A204.1 (cell line): ENCODE results near the gene OR10D3.
"Not testable (repeated sequence)": the region's sequence is repeated elsewhere in the genome, so short reads cannot be mapped to it uniquely, and the experiment has no call there.

Experiments used
- FAIRE-seq: peaks from 2 replicates; lab custom pipeline; 2012; peaks lifted over from hg19 to GRCh38; lab: Jason Lieb, UNC

Gene OR10D3

GRCh38 chr11:124195189-124195734 lies 12.1 kb downstream of the OR10D3 start:
- FAIRE-seq = no peak

GRCh38 chr11:124197999-124198398 lies 14.9 kb downstream of the OR10D3 start:
- FAIRE-seq = no peak

- no peak for FAIRE-seq
Observed at GRCh38 chr11:124198897-124199296, 15.8 kb downstream of the OR10D3 start.

- FAIRE-seq = no peak
Observed at GRCh38 chr11:124199702-124200101, 16.6 kb downstream of the OR10D3 start.

- FAIRE-seq = no peak
Observed at GRCh38 chr11:124200671-124201070, 17.5 kb downstream of the OR10D3 start.

- no peak for FAIRE-seq
Observed at GRCh38 chr11:124202951-124203350, 19.8 kb downstream of the OR10D3 start.

GRCh38 chr11:124204008-124204407 lies 20.9 kb downstream of the OR10D3 start:
- no peak for FAIRE-seq

- no peak for FAIRE-seq
Observed at GRCh38 chr11:124207102-124207792, 24.1 kb downstream of the OR10D3 start.

- no peak for FAIRE-seq
Observed at GRCh38 chr11:124209824-124210357, 26.7 kb downstream of the OR10D3 start.

- no peak for FAIRE-seq
Observed at GRCh38 chr11:124210421-124210820, 27.3 kb downstream of the OR10D3 start.

- FAIRE-seq = no peak
Observed at GRCh38 chr11:124211321-124211720, 28.2 kb downstream of the OR10D3 start.

GRCh38 chr11:124214027-124214426 lies 30.9 kb downstream of the OR10D3 start:
- no peak for FAIRE-seq

- FAIRE-seq = no peak
Observed at GRCh38 chr11:124219126-124219525, 36.0 kb downstream of the OR10D3 start.

- FAIRE-seq = no peak
Observed at GRCh38 chr11:124222407-124222806, 39.3 kb downstream of the OR10D3 start.

GRCh38 chr11:124224618-124225423 lies 41.7 kb downstream of the OR10D3 start:
- not testable (repeated sequence) for FAIRE-seq

GRCh38 chr11:124225471-124225870 lies 42.3 kb downstream of the OR10D3 start:
- no peak for FAIRE-seq

GRCh38 chr11:124233376-124233775 lies 50.2 kb downstream of the OR10D3 start:
- FAIRE-seq = no peak
